ENCODE results near the gene SCEL.

Gene SCEL

DNA sequence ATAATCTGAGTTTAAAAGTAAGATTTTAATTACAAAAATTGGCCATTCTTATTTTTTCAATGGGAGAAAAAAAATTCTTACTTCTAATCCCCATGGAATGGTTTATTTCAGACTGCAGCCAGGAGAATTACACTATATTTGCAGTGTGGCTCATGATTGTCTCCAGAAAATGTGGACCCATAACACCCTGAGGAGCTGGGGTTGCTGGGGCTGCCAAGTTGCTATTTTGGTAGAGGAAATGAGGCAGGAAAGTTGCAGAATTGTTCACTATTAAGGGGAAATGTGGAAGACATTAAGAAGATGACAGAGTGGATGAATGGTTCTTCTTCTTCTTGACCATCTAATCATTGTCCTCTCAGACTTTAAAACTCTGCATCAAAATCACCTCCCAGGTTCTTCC is 4.6 kb upstream of the SCEL start:
- Histone ChIP-seq H3K27me3 (ENCODE audit: insufficient read depth, poor library complexity, severe bottlenecking) (no peaks in the 10 kb centered on the region), H3K27ac (replicated peaks) (no peak overlapping the region), H3K4me3 (replicated peaks; ENCODE audit: insufficient read depth, low read length) (no peak overlapping the region)
- TF ChIP-seq, protein P1, sequence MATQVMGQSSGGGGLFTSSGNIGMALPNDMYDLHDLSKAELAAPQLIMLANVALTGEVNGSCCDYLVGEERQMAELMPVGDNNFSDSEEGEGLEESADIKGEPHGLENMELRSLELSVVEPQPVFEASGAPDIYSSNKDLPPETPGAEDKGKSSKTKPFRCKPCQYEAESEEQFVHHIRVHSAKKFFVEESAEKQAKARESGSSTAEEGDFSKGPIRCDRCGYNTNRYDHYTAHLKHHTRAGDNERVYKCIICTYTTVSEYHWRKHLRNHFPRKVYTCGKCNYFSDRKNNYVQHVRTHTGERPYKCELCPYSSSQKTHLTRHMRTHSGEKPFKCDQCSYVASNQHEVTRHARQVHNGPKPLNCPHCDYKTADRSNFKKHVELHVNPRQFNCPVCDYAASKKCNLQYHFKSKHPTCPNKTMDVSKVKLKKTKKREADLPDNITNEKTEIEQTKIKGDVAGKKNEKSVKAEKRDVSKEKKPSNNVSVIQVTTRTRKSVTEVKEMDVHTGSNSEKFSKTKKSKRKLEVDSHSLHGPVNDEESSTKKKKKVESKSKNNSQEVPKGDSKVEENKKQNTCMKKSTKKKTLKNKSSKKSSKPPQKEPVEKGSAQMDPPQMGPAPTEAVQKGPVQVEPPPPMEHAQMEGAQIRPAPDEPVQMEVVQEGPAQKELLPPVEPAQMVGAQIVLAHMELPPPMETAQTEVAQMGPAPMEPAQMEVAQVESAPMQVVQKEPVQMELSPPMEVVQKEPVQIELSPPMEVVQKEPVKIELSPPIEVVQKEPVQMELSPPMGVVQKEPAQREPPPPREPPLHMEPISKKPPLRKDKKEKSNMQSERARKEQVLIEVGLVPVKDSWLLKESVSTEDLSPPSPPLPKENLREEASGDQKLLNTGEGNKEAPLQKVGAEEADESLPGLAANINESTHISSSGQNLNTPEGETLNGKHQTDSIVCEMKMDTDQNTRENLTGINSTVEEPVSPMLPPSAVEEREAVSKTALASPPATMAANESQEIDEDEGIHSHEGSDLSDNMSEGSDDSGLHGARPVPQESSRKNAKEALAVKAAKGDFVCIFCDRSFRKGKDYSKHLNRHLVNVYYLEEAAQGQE (IDR thresholded peaks at IDR 0.05; ENCODE audit: insufficient replicate concordance, low read depth) = no peak
- no peak for TF ChIP-seq SPI1 (IDR thresholded peaks at IDR 0.05; ENCODE audit: borderline replicate concordance, low read depth)
- no peak for TF ChIP-seq POLR2AphosphoS5 (IDR thresholded peaks at IDR 0.05; ENCODE audit: low read depth)
- no peak for TF ChIP-seq GABPA (IDR thresholded peaks at IDR 0.05; ENCODE audit: low read depth)
- TF ChIP-seq, protein P2, sequence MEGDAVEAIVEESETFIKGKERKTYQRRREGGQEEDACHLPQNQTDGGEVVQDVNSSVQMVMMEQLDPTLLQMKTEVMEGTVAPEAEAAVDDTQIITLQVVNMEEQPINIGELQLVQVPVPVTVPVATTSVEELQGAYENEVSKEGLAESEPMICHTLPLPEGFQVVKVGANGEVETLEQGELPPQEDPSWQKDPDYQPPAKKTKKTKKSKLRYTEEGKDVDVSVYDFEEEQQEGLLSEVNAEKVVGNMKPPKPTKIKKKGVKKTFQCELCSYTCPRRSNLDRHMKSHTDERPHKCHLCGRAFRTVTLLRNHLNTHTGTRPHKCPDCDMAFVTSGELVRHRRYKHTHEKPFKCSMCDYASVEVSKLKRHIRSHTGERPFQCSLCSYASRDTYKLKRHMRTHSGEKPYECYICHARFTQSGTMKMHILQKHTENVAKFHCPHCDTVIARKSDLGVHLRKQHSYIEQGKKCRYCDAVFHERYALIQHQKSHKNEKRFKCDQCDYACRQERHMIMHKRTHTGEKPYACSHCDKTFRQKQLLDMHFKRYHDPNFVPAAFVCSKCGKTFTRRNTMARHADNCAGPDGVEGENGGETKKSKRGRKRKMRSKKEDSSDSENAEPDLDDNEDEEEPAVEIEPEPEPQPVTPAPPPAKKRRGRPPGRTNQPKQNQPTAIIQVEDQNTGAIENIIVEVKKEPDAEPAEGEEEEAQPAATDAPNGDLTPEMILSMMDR (IDR thresholded peaks at IDR 0.05; ENCODE audit: insufficient read depth, low read length) = no peak
- no peak for DNase-seq (ENCODE audit: low read depth in 1 of 2, low spot score in 1 of 2)

DNA sequence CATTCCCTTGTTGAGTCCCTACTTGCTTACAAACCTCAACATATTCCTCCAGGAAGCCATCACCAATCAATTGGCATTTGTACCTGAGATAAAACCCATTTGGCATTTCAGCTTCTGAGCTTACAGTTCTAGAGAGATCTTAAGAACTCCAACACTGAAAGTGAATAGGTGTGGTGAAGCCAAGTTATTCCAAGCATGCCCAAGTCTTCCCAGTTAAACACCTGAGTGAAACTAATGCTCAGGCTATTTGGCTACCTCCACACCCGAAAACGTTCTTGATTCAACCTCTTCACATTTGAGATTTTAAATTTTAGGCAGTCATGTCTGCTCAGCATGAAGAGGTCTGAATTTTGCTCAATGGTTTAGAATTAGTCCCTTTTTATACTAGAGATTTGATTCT is 2.5 kb upstream of the SCEL start:
- H3K27ac ChIP-seq (replicated peaks) = no peak overlapping the region
- TF ChIP-seq GABPA (IDR thresholded peaks at IDR 0.05; ENCODE audit: low read depth) (no peak), SPI1 (IDR thresholded peaks at IDR 0.05; ENCODE audit: borderline replicate concordance, low read depth) (no peak), POLR2AphosphoS5 (IDR thresholded peaks at IDR 0.05; ENCODE audit: low read depth) (no peak)
- TF ChIP-seq, protein P2 (IDR thresholded peaks at IDR 0.05; ENCODE audit: insufficient read depth, low read length) = no peak
- TF ChIP-seq, protein P1 (IDR thresholded peaks at IDR 0.05; ENCODE audit: insufficient replicate concordance, low read depth) = no peak

DNA sequence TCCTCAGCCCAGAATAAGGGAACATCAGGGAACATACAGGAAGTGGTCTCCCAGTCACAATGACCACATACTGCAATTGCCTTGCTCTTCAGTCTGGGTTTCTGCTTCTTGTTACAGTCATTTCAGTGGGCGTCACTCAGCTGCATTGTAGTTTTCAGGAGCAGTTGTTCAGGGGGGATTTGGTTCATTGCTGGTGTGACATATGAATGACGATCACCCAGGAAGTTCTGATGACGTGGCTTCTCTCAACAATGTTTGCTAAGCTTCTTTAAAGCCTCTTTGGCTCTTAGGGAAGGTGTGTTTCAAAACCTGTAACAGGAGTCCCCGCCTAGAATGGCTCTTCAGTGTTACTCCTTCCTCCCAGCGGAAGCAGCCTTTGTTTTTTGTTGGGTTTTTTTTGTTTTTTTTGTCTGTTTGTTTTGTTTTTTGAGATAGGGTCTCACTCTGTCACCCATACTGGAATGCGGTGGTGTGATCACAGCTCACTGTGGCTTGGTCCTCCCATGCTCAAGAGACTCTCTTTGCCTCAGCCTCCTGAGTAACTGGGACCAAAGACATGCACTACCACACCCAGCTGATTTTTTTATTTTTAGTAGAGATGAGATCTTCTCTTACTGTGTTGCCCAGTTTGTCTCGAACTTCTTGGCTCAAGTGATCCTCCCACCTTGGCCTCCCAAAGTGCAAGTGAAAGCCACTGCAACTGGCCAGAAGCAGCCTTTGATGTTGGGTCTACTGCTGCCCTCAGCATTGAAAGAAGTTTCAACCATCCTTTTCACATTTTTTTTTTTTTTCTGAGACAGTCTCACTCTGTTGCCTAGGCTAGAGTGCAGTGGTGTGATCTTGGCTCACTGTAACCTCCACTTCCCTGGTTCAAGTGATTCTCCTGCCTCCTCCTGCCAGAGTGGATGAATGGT is 1.4 kb upstream of the SCEL start:
- no peak for DNase-seq (ENCODE audit: low read depth in 1 of 2, low spot score in 1 of 2)
- no peak overlapping the region for H3K4me3 ChIP-seq (replicated peaks; ENCODE audit: insufficient read depth, low read length)

More for the DNA sequence above, 2.5 kb upstream of the SCEL start:
- no peak for DNase-seq (ENCODE audit: low read depth in 1 of 2, low spot score in 1 of 2)
- Histone ChIP-seq H3K4me3 (replicated peaks; ENCODE audit: insufficient read depth, low read length) (no peak overlapping the region), H3K27me3 (ENCODE audit: insufficient read depth, poor library complexity, severe bottlenecking) (peaks cover 6% of the 10 kb centered on the region)

More for the DNA sequence above, 1.4 kb upstream of the SCEL start:
- peaks cover 6% of the 10 kb centered on the region for H3K27me3 ChIP-seq (ENCODE audit: insufficient read depth, poor library complexity, severe bottlenecking)
- TF ChIP-seq GABPA (IDR thresholded peaks at IDR 0.05; ENCODE audit: low read depth) (no peak), SPI1 (IDR thresholded peaks at IDR 0.05; ENCODE audit: borderline replicate concordance, low read depth) (no peak), POLR2AphosphoS5 (IDR thresholded peaks at IDR 0.05; ENCODE audit: low read depth) (no peak)
- TF ChIP-seq, protein P1 (IDR thresholded peaks at IDR 0.05; ENCODE audit: insufficient replicate concordance, low read depth) = no peak
- TF ChIP-seq, protein P2 (IDR thresholded peaks at IDR 0.05; ENCODE audit: insufficient read depth, low read length) = no peak
- H3K27ac ChIP-seq (replicated peaks) = no peak overlapping the region
